ENCODE measurements around the gene P4HTM. TPM values are rescaled to one million over a fixed set of nuclear protein-coding genes. Genes with fewer than 3 reads are reported as not detected.

Gene P4HTM
- total RNA-seq, 2 donors from 2014 or later = 57.6 to 75.1 TPM

- peaks cover 24% of the 10 kb centered on the region for H3K36me3 ChIP-seq
- TF ChIP-seq CTCF (IDR thresholded peaks at IDR 0.05) = no peak
- no peaks in the 10 kb centered on the region for H3K27me3 ChIP-seq (replicated peaks; ENCODE audit: insufficient read depth)
- ATAC-seq (ENCODE audit: insufficient number of reproducible peaks, low FRiP score, low read depth) (no peak), DNase-seq (ENCODE audit: low spot score) (no peak)
- H3K9me3 ChIP-seq = no peaks in the 10 kb centered on the region
- peaks cover 0 to 14% of the 10 kb centered on the region in 2 donors for H3K4me1 ChIP-seq (ENCODE audit: control insufficient read depth in 1 of 2, low read depth in 2 of 2)
- H3K4me3 ChIP-seq = no peak overlapping the region
- H3K27ac ChIP-seq = no peak overlapping the region
These were observed 40.3 kb downstream of the P4HTM start for GRCh38 chr3:49030321-49030720.

GRCh38 chr3:49032646-49033304 lies 42.7 kb downstream of the P4HTM start:
- Histone ChIP-seq H3K27ac (no peak overlapping the region), H3K4me3 (no peak overlapping the region), H3K36me3 (peaks cover 31% of the 10 kb centered on the region), H3K9me3 (no peaks in the 10 kb centered on the region), H3K4me1 (ENCODE audit: control insufficient read depth in 1 of 2, low read depth in 2 of 2) (peaks cover 0 to 12% of the 10 kb centered on the region in 2 donors), H3K27me3 (replicated peaks; ENCODE audit: insufficient read depth) (no peaks in the 10 kb centered on the region)
- TF ChIP-seq CTCF (IDR thresholded peaks at IDR 0.05) = no peak
- ATAC-seq (ENCODE audit: insufficient number of reproducible peaks, low FRiP score, low read depth) = no peak
- DNase-seq (ENCODE audit: low spot score) = no peak

GRCh38 chr3:49034650-49035049 lies 44.6 kb downstream of the P4HTM start:
- Histone ChIP-seq H3K27me3 (replicated peaks; ENCODE audit: insufficient read depth) (no peaks in the 10 kb centered on the region), H3K4me1 (ENCODE audit: control insufficient read depth in 1 of 2, low read depth in 2 of 2) (no peaks in the 10 kb centered on the region), H3K9me3 (no peaks in the 10 kb centered on the region), H3K27ac (no peak overlapping the region), H3K36me3 (peaks cover 31% of the 10 kb centered on the region), H3K4me3 (no peak overlapping the region)
- no peak for TF ChIP-seq CTCF (IDR thresholded peaks at IDR 0.05)
- DNase-seq (ENCODE audit: low spot score) = no peak
- no peak for ATAC-seq (ENCODE audit: insufficient number of reproducible peaks, low FRiP score, low read depth)

- no peak overlapping the region for H3K4me3 ChIP-seq
- H3K4me1 ChIP-seq (ENCODE audit: control insufficient read depth in 1 of 2, low read depth in 2 of 2) = no peaks in the 10 kb centered on the region
- ATAC-seq (ENCODE audit: insufficient number of reproducible peaks, low FRiP score, low read depth) = no peak
- H3K36me3 ChIP-seq = peaks cover 31% of the 10 kb centered on the region
- DNase-seq (ENCODE audit: low spot score) = no peak
- no peak for TF ChIP-seq CTCF (IDR thresholded peaks at IDR 0.05)
- H3K9me3 ChIP-seq = no peaks in the 10 kb centered on the region
- no peaks in the 10 kb centered on the region for H3K27me3 ChIP-seq (replicated peaks; ENCODE audit: insufficient read depth)
- H3K27ac ChIP-seq = no peak overlapping the region
These were observed 45.2 kb downstream of the P4HTM start for GRCh38 chr3:49035281-49035680.

GRCh38 chr3:49053543-49053942 lies 63.5 kb downstream of the P4HTM start:
- Histone ChIP-seq H3K36me3 (peaks cover 63% of the 10 kb centered on the region), H3K27me3 (replicated peaks; ENCODE audit: insufficient read depth) (no peaks in the 10 kb centered on the region), H3K4me1 (ENCODE audit: control insufficient read depth in 1 of 2, low read depth in 2 of 2) (no peaks in the 10 kb centered on the region), H3K4me3 (no peak overlapping the region), H3K9me3 (no peaks in the 10 kb centered on the region), H3K27ac (no peak overlapping the region)
- ATAC-seq (ENCODE audit: insufficient number of reproducible peaks, low FRiP score, low read depth) = no peak
- DNase-seq (ENCODE audit: low spot score) = no peak
- TF ChIP-seq CTCF (IDR thresholded peaks at IDR 0.05) = no peak
